GM21390 (cell line): Measurements from ENCODE around the gene DNAH8.
"Not testable (repeated sequence)": the region's sequence is repeated elsewhere in the genome, so short reads cannot be mapped to it uniquely, and the experiment has no call there.

Experiments
- ATAC-seq: cut with Tn5 transposase; IDR thresholded peaks from one replicate; pipeline ENCODE4 v1.9.1; 2021; ENCODE audit not compliant: unreplicated experiment

Gene DNAH8

GRCh38 chr6:38897507-38897906 lies 182.4 kb downstream of the DNAH8 start:
- no peak for ATAC-seq

- no peak for ATAC-seq
Observed at GRCh38 chr6:38901802-38902522, 186.9 kb downstream of the DNAH8 start.

- no peak for ATAC-seq
Observed at GRCh38 chr6:38906582-38906981, 191.5 kb downstream of the DNAH8 start.

GRCh38 chr6:38907264-38907663 lies 192.2 kb downstream of the DNAH8 start:
- no peak for ATAC-seq

GRCh38 chr6:38909015-38909730 lies 194.1 kb downstream of the DNAH8 start:
- no peak for ATAC-seq

GRCh38 chr6:38910207-38910606 lies 195.1 kb downstream of the DNAH8 start:
- ATAC-seq, result no peak

GRCh38 chr6:38912378-38912777 lies 197.3 kb downstream of the DNAH8 start:
- no peak for ATAC-seq

- ATAC-seq, result no peak
Observed at GRCh38 chr6:38915205-38915925, 200.3 kb downstream of the DNAH8 start.

- not testable (repeated sequence) for ATAC-seq
Observed at GRCh38 chr6:38921540-38921939, 206.4 kb downstream of the DNAH8 start.

GRCh38 chr6:38924791-38925509 lies 209.8 kb downstream of the DNAH8 start:
- no peak for ATAC-seq

GRCh38 chr6:38929560-38929959 lies 214.4 kb downstream of the DNAH8 start:
- no peak for ATAC-seq

GRCh38 chr6:38933426-38933825 lies 218.3 kb downstream of the DNAH8 start:
- no peak for ATAC-seq

GRCh38 chr6:38935051-38935450 lies 219.9 kb downstream of the DNAH8 start:
- no peak for ATAC-seq

- ATAC-seq, result no peak
Observed at GRCh38 chr6:38937839-38938613, 222.9 kb downstream of the DNAH8 start.

GRCh38 chr6:38938741-38939140 lies 223.6 kb downstream of the DNAH8 start:
- no peak for ATAC-seq

GRCh38 chr6:38942442-38942841 lies 227.3 kb downstream of the DNAH8 start:
- ATAC-seq, result no peak

GRCh38 chr6:38942965-38943364 lies 227.9 kb downstream of the DNAH8 start:
- no peak for ATAC-seq

- ATAC-seq, result no peak
Observed at GRCh38 chr6:38943964-38944363, 228.9 kb downstream of the DNAH8 start.

- ATAC-seq, result no peak
Observed at GRCh38 chr6:38944655-38945279, 229.7 kb downstream of the DNAH8 start.

GRCh38 chr6:38955861-38956260 lies 240.8 kb downstream of the DNAH8 start:
- no peak for ATAC-seq
